ENCODE measurements around the gene ZNF205.
A peak's percentile ranks its signal among the peaks of the same experiment; 100 is the strongest.
"Not testable (repeated sequence)": the region's sequence is repeated elsewhere in the genome, so short reads cannot be mapped to it uniquely, and the experiment has no call there.

The ZNF205 gene

GRCh38 chr16:3148256-3149192 lies 36.1 kb downstream of the ZNF205 start:
- DNase-seq (ENCODE audit: low read depth in 2 of 2), result no peak

- DNase-seq (ENCODE audit: low read depth in 2 of 2), result no peak
Observed at GRCh38 chr16:3149193-3149530, 36.8 kb downstream of the ZNF205 start.

- peak in 1 of 2 donors; percentile 42 for DNase-seq (ENCODE audit: low read depth in 2 of 2)
Observed at GRCh38 chr16:3149630-3150345, 37.4 kb downstream of the ZNF205 start.

GRCh38 chr16:3150346-3151218 lies 38.2 kb downstream of the ZNF205 start:
- DNase-seq (ENCODE audit: low read depth in 2 of 2), result peak; percentile 93 to 100

GRCh38 chr16:3152027-3152276 lies 39.6 kb downstream of the ZNF205 start:
- DNase-seq (ENCODE audit: low read depth in 2 of 2), result no peak

- peak; percentile 80 to 83 for DNase-seq (ENCODE audit: low read depth in 2 of 2)
Observed at GRCh38 chr16:3152277-3152990, 40.0 kb downstream of the ZNF205 start.

- no peak for DNase-seq (ENCODE audit: low read depth in 2 of 2)
Observed at GRCh38 chr16:3152991-3153368, 40.6 kb downstream of the ZNF205 start.

- no peak for DNase-seq (ENCODE audit: low read depth in 2 of 2)
Observed at GRCh38 chr16:3155181-3155580, 42.8 kb downstream of the ZNF205 start.

GRCh38 chr16:3155972-3156371 lies 43.6 kb downstream of the ZNF205 start:
- DNase-seq (ENCODE audit: low read depth in 2 of 2), result no peak

- DNase-seq (ENCODE audit: low read depth in 2 of 2), result peak in 1 of 2 donors; percentile 54
Observed at GRCh38 chr16:3157229-3158025, 45.0 kb downstream of the ZNF205 start.

GRCh38 chr16:3158026-3158509 lies 45.7 kb downstream of the ZNF205 start:
- no peak for DNase-seq (ENCODE audit: low read depth in 2 of 2)

- peak; percentile 70 to 98 for DNase-seq (ENCODE audit: low read depth in 2 of 2)
Observed at GRCh38 chr16:3158510-3159314, 46.3 kb downstream of the ZNF205 start.

GRCh38 chr16:3161235-3162018 lies 49.0 kb downstream of the ZNF205 start:
- DNase-seq (ENCODE audit: low read depth in 2 of 2), result no peak

- no peak for DNase-seq (ENCODE audit: low read depth in 2 of 2)
Observed at GRCh38 chr16:3164121-3164991, 52.0 kb downstream of the ZNF205 start.

GRCh38 chr16:3165111-3165822 lies 52.9 kb downstream of the ZNF205 start:
- DNase-seq (ENCODE audit: low read depth in 2 of 2), result no peak

- no peak for DNase-seq (ENCODE audit: low read depth in 2 of 2)
Observed at GRCh38 chr16:3166505-3166886, 54.1 kb downstream of the ZNF205 start.

- not testable (repeated sequence) for DNase-seq (ENCODE audit: low read depth in 2 of 2)
Observed at GRCh38 chr16:3168729-3169128, 56.3 kb downstream of the ZNF205 start.
